Caco-2 (cell line): ENCODE data around the gene NRP2. TPM values are rescaled to one million over a fixed set of nuclear protein-coding genes. Genes with fewer than 3 reads are reported as not detected.

ENCODE experiments used
- BruUV-seq: library from RNA; stranded (reverse); fragments of 400-500 nt; replicated peaks from 2 replicates; lab custom pipeline; 2021; lab: Mats Ljungman, UMichigan
- CTCF ChIA-PET: fragments of 300-600 bp; sonication (Branson Sonifier 250); formaldehyde crosslinking; loops from one replicate; lab custom pipeline; 2022; ENCODE audit warnings: antibody characterized with exemption; lab: Charles Lee
- POLR2A ChIA-PET: fragments of 300-600 bp; sonication (Branson Sonifier 250); formaldehyde crosslinking; loops from one replicate; lab custom pipeline; 2022; ENCODE audit warnings: antibody characterized with exemption; lab: Charles Lee
- DNase-seq, 2 experiments: peaks; one replicate each; pipeline versions ENCODE4 v3.0.0 to v3.0.0-alpha.2; 2020 to 2022
- H3K27me3 ChIP-seq: replicated peaks from 2 replicates; pipeline ENCODE4 v1.6.0; 2011; ENCODE audit warnings: low read length; ENCODE audit not compliant: control insufficient read depth, insufficient read depth
- H3K36me3 ChIP-seq: 2 replicates; pipeline ENCODE4 v1.5.1; 2011; ENCODE audit warnings: low read length; ENCODE audit not compliant: control insufficient read depth, insufficient read depth
- H3K4me1 ChIP-seq: fragments of 250-450 bp; sonication (Bioruptor Pico); 2 replicates; pipeline ENCODE4 v1.5.1; 2020; ENCODE audit warnings: mild to moderate bottlenecking
- H3K4me3 ChIP-seq: 2 replicates; pipeline ENCODE4 v1.5.1; 2011; ENCODE audit warnings: low read depth, mild to moderate bottlenecking, control low read depth, low read length
- H3K9me3 ChIP-seq: fragments of 250-450 bp; sonication (Bioruptor Pico); 2 replicates; pipeline ENCODE4 v1.5.1; 2020; ENCODE audit warnings: mild to moderate bottlenecking, moderate library complexity
- H3K27ac Mint-ChIP-seq: one replicate; pipeline ENCODE4 v1.8.0; 2022; ENCODE audit warnings: mixed read lengths; ENCODE audit not compliant: unreplicated experiment
- H3K27me3 Mint-ChIP-seq: one replicate; pipeline ENCODE4 v1.8.0; 2022; ENCODE audit warnings: mixed read lengths; ENCODE audit not compliant: insufficient read depth, unreplicated experiment
- H3K36me3 Mint-ChIP-seq: one replicate; pipeline ENCODE4 v1.8.0; 2022; ENCODE audit warnings: mild to moderate bottlenecking, mixed read lengths; ENCODE audit not compliant: insufficient read depth, unreplicated experiment
- H3K4me1 Mint-ChIP-seq: one replicate; pipeline ENCODE4 v1.8.0; 2022; ENCODE audit warnings: low read depth, mixed read lengths; ENCODE audit not compliant: unreplicated experiment
- H3K4me3 Mint-ChIP-seq: one replicate; pipeline ENCODE4 v1.8.0; 2022; ENCODE audit warnings: mild to moderate bottlenecking, moderate library complexity, mixed read lengths; ENCODE audit not compliant: unreplicated experiment
- H3K9me3 Mint-ChIP-seq: one replicate; pipeline ENCODE4 v1.8.0; 2022; ENCODE audit warnings: mixed read lengths; ENCODE audit not compliant: unreplicated experiment
- CTCF ChIP-seq, 2 experiments: fragments of 200-600 bp in 1 of 2; IDR thresholded peaks; 1 replicate in 1 of 2; 2 replicates in 1 of 2; pipeline versions ENCODE4 v1.5.1 to v1.8.0; 2011 to 2022; ENCODE audit warnings: antibody characterized with exemption in 1 of 2, control low read depth in 1 of 2, inconsistent platforms in 1 of 2, low read depth in 1 of 2, low read length in 1 of 2, mild to moderate bottlenecking in 1 of 2, moderate library complexity in 1 of 2; ENCODE audit not compliant: insufficient read depth in 1 of 2, severe bottlenecking in 1 of 2, unreplicated experiment in 1 of 2
- intact Hi-C: fragments of 100-400 bp; cut with micrococcal nuclease; formaldehyde crosslinking; loops from one replicate; pipeline ENCODE4 v1.10.0; 2022; ENCODE audit not compliant: unreplicated experiment
- total RNA-seq: library from RNA; stranded (reverse); gene quantifications from 2 replicates; pipeline ENCODE4 v1.2.3, GENCODE V29; 2022

The NRP2 gene
- total RNA-seq, 1 experiment from 2014 or later: 96.9 TPM

GRCh38 chr2:205703471-205704126, 21.3 kb downstream of the NRP2 start:
- CTCF ChIA-PET: no interaction called here
- DNase-seq: no peak
- no TSS peak for BruUV-seq
- Mint-ChIP-seq H3K4me1 (peaks cover 27% of the 10 kb centered on the region), H3K4me3 (no peak overlapping the region), H3K36me3 (peaks cover 68% of the 10 kb centered on the region), H3K27me3 (no peaks in the 10 kb centered on the region), H3K27ac (no peak overlapping the region), H3K9me3 (no peaks in the 10 kb centered on the region)
- H3K4me3 ChIP-seq: no peak overlapping the region
- intact Hi-C loops: no loop called here
- H3K9me3 ChIP-seq: no peaks in the 10 kb centered on the region
- peaks cover 40% of the 10 kb centered on the region for H3K4me1 ChIP-seq
- H3K27me3 ChIP-seq: no peaks in the 10 kb centered on the region
- no peaks in the 10 kb centered on the region; the same call in 1 of the 2 replicates for H3K36me3 ChIP-seq
- TF ChIP-seq CTCF (IDR thresholded peaks at IDR 0.05; ENCODE audit: insufficient read depth in 1 of 2, low read depth in 1 of 2, low read length in 1 of 2, severe bottlenecking in 1 of 2, unreplicated experiment in 1 of 2): no peak
- POLR2A ChIA-PET: no interaction called here

GRCh38 chr2:205704127-205704741, 21.9 kb downstream of the NRP2 start:
- Mint-ChIP-seq H3K4me3 (no peak overlapping the region), H3K4me1 (peaks cover 29% of the 10 kb centered on the region), H3K27ac (no peak overlapping the region), H3K36me3 (peaks cover 68% of the 10 kb centered on the region), H3K27me3 (no peaks in the 10 kb centered on the region), H3K9me3 (no peaks in the 10 kb centered on the region)
- Histone ChIP-seq H3K4me3 (no peak overlapping the region), H3K36me3 (no peaks in the 10 kb centered on the region; the same call in none of the 2 replicates), H3K9me3 (no peaks in the 10 kb centered on the region), H3K4me1 (peaks cover 34% of the 10 kb centered on the region), H3K27me3 (no peaks in the 10 kb centered on the region)
- BruUV-seq: no TSS peak
- intact Hi-C loops: no loop called here
- ChIA-PET CTCF (no interaction called here), POLR2A (no interaction called here)
- DNase-seq: no peak
- no peak for TF ChIP-seq CTCF (IDR thresholded peaks at IDR 0.05; ENCODE audit: insufficient read depth in 1 of 2, low read depth in 1 of 2, low read length in 1 of 2, severe bottlenecking in 1 of 2, unreplicated experiment in 1 of 2)

GRCh38 chr2:205705511-205706349, 23.4 kb downstream of the NRP2 start:
- Mint-ChIP-seq H3K4me1 (peaks cover 17% of the 10 kb centered on the region), H3K4me3 (no peak overlapping the region), H3K27me3 (no peaks in the 10 kb centered on the region), H3K9me3 (no peaks in the 10 kb centered on the region), H3K27ac (no peak overlapping the region), H3K36me3 (peaks cover 58% of the 10 kb centered on the region)
- no peak for DNase-seq
- Histone ChIP-seq H3K9me3 (no peaks in the 10 kb centered on the region), H3K27me3 (no peaks in the 10 kb centered on the region), H3K36me3 (no peaks in the 10 kb centered on the region; the same call in none of the 2 replicates), H3K4me3 (no peak overlapping the region), H3K4me1 (peaks cover 21% of the 10 kb centered on the region)
- intact Hi-C loops: no loop called here
- CTCF ChIA-PET: no interaction called here
- TF ChIP-seq CTCF (IDR thresholded peaks at IDR 0.05; ENCODE audit: insufficient read depth in 1 of 2, low read depth in 1 of 2, low read length in 1 of 2, severe bottlenecking in 1 of 2, unreplicated experiment in 1 of 2): no peak
- no TSS peak for BruUV-seq
- POLR2A ChIA-PET: interaction anchor here (0.6 kb wide), 1 partner anchor 52 kb away, joined by 4 read pairs; no protein-coding TSS in a partner anchor
